Naive thymus-derived CD8-positive, alpha-beta T cell (primary cell): ENCODE measurements around the gene ODF2L. TPM values are rescaled to one million over a fixed set of nuclear protein-coding genes. Genes with fewer than 3 reads are reported as not detected.

ENCODE experiments used
- microRNA-seq: library from miRNA; unstranded; fragments of <30 nt; microRNA quantifications from one replicate; pipeline ENCODE4 v1.2.0, GENCODE V29; 2022; ENCODE audit warnings: borderline microRNAs expressed
- polyA plus RNA-seq, 3 donors: library from polyadenylated mRNA; unstranded; fragments of 300-500 nt; fragmentation: Illumina TruSeq; gene quantifications; one replicate each; pipeline ENCODE4 v1.2.3, GENCODE V29; 2021
- total RNA-seq, 8 experiments: library from RNA in 2 of 8; stranded (reverse) in 2 of 8; gene quantifications; one replicate each; pipeline ENCODE4 v1.2.3 and lab custom pipeline; 2021 to 2026

ODF2L gene
- total and polyA plus RNA-seq, 5 experiments from 2014 or later: 21.4 to 47.8 (median 32.1) TPM

Small RNA genes lying within 50 kb of the gene (microRNA-seq; reads per million reads assigned to microRNA genes)
- gene MIR7856: not detected

Other genes with a start within 250 kb of the ODF2L start
- gene COL24A1, start 239.6 kb downstream of the ODF2L start, total RNA-seq: not detected
- gene COL24A1, start 239.6 kb downstream of the ODF2L start, polyA plus RNA-seq: not detected
- not detected for gene CLCA2, start 27.8 kb upstream of the ODF2L start, total RNA-seq
- gene CLCA2, start 27.8 kb upstream of the ODF2L start, polyA plus RNA-seq: not detected
- not detected for gene CLCA1, start 72.6 kb upstream of the ODF2L start, total RNA-seq
- gene CLCA1, start 72.6 kb upstream of the ODF2L start, polyA plus RNA-seq: not detected
- gene CLCA4, start 150.8 kb upstream of the ODF2L start, total RNA-seq: under 1 TPM in 1 of 2 experiments, not detected in 1; 0.11 TPM
- not detected for gene CLCA4, start 150.8 kb upstream of the ODF2L start, polyA plus RNA-seq